NB4 (cell line): ENCODE data around the gene KRT33B.

Experiments used
- CTCF ChIP-seq: IDR thresholded peaks from one replicate; pipeline ENCODE4 v1.5.1; 2012; ENCODE audit warnings: low read depth, low read length
- MAX ChIP-seq: IDR thresholded peaks from 2 replicates; pipeline ENCODE4 v1.6.1; 2011; ENCODE audit warnings: low read depth, low read length
- MYC ChIP-seq: IDR thresholded peaks from 2 replicates; pipeline ENCODE4 v1.6.1; 2011; ENCODE audit warnings: low read depth, low read length
- POLR2A ChIP-seq: IDR thresholded peaks from 2 replicates; pipeline ENCODE4 v1.6.1; 2011; ENCODE audit warnings: mild to moderate bottlenecking; ENCODE audit not compliant: insufficient read length; ENCODE audit errors: extremely low read depth

GRCh38 chr17:41326173-41327145 lies 43.2 kb downstream of the KRT33B start:
- no peak for TF ChIP-seq CTCF
- no peak for TF ChIP-seq POLR2A
- TF ChIP-seq MYC: no peak
- TF ChIP-seq MAX: no peak
